ENCODE data around the gene PTPRS.

The PTPRS gene

GRCh38 chr19:5351731-5352228 is 11.2 kb upstream of the PTPRS start:
- Histone ChIP-seq H2BK5ac (ENCODE audit: low read length) (no peak overlapping the region), H3K9ac (ENCODE audit: low read depth, low read length, poor library complexity) (no peak overlapping the region), H3K4ac (ENCODE audit: low read length) (no peak overlapping the region), H3K4me2 (ENCODE audit: insufficient read depth, low read length, poor library complexity, severe bottlenecking) (no peak overlapping the region), H3K23ac (ENCODE audit: low read depth, low read length, poor library complexity) (no peak overlapping the region), H4K91ac (ENCODE audit: low read depth, low read length, poor library complexity) (no peak overlapping the region), H2BK120ac (ENCODE audit: low read depth, low read length) (no peak overlapping the region), H3K79me1 (ENCODE audit: low read depth, low read length) (no peaks in the 10 kb centered on the region), H2BK12ac (ENCODE audit: low read length) (no peak overlapping the region), H4K8ac (ENCODE audit: low read depth, low read length) (no peak overlapping the region), H3K14ac (ENCODE audit: low read length) (no peak overlapping the region), H3K4me1 (ENCODE audit: control insufficient read depth in 2 of 2, insufficient read depth in 1 of 2, low read depth in 1 of 2, low read length in 2 of 2) (peaks cover 3 to 4% of the 10 kb centered on the region in 2 donors), H2AK5ac (ENCODE audit: low read depth, low read length) (no peak overlapping the region), H3K27me3 (ENCODE audit: control insufficient read depth in 3 of 3, insufficient read depth in 3 of 3, low read depth in 1 of 3, low read length in 3 of 3) (no peaks in the 10 kb centered on the region), H2AFZ (ENCODE audit: low read length) (no peak overlapping the region), H3K4me3 (ENCODE audit: low read length in 2 of 2) (no peak overlapping the region), H3K9me3 (replicated peaks in 1 of 2; ENCODE audit: control insufficient read depth in 2 of 2, insufficient read depth in 1 of 2, low read depth in 1 of 2, low read length in 2 of 2) (no peaks in the 10 kb centered on the region), H3K27ac (replicated peaks; ENCODE audit: low read length) (no peak overlapping the region), H2BK15ac (ENCODE audit: low read length) (no peak overlapping the region), H3K36me3 (replicated peaks in 1 of 2; ENCODE audit: control insufficient read depth in 2 of 2, insufficient read depth in 2 of 2, low read length in 2 of 2) (no peaks in the 10 kb centered on the region), H3K18ac (ENCODE audit: low read length) (peak overlapping the region; percentile 21)
- no CpG with 5 or more reads among the region's 2 CpGs for WGBS, 2 donors (ENCODE audit: extremely low coverage in 2 of 2, insufficient read length in 2 of 2, insufficient replicate concordance in 1 of 2)
- DNase-seq (ENCODE audit: low spot score) = no peak

DNA sequence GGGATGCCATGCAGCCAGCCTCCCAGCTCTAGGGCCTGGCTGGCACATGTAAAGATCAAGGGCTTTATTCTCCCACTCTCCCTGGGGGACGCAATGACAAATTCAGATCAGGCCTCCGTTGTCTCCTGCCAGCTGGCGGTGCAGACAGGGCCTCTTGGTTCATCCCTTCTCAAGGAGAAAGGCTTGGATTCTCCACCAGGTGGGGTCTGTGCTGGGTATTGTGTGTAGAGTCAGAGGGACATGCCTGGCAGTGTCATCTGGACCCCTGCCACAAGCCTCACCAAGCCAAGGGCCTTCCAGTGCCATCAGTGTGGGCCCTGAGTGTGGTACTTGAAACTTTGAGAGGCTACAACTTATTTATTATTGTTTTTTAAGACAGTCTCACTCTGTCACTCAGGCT is 8.4 kb upstream of the PTPRS start:
- H3K4ac ChIP-seq (ENCODE audit: low read length) = no peak overlapping the region
- peaks cover 0 to 2% (median 0%) of the 10 kb centered on the region in 3 experiments for H3K27me3 ChIP-seq (ENCODE audit: control insufficient read depth in 3 of 3, insufficient read depth in 3 of 3, low read depth in 1 of 3, low read length in 3 of 3)
- H4K91ac ChIP-seq (ENCODE audit: low read depth, low read length, poor library complexity) = no peak overlapping the region
- H2BK15ac ChIP-seq (ENCODE audit: low read length) = no peak overlapping the region
- no peak overlapping the region for H2BK12ac ChIP-seq (ENCODE audit: low read length)
- H2BK5ac ChIP-seq (ENCODE audit: low read length) = no peak overlapping the region
- no peak overlapping the region for H3K4me2 ChIP-seq (ENCODE audit: insufficient read depth, low read length, poor library complexity, severe bottlenecking)
- H2AFZ ChIP-seq (ENCODE audit: low read length) = no peak overlapping the region
- no CpG with 5 or more reads among the region's 3 CpGs for WGBS, 2 donors (ENCODE audit: extremely low coverage in 2 of 2, insufficient read length in 2 of 2, insufficient replicate concordance in 1 of 2)
- no peak overlapping the region for H4K8ac ChIP-seq (ENCODE audit: low read depth, low read length)
- no peak overlapping the region for H3K9ac ChIP-seq (ENCODE audit: low read depth, low read length, poor library complexity)
- H3K79me1 ChIP-seq (ENCODE audit: low read depth, low read length) = no peaks in the 10 kb centered on the region
- no peaks in the 10 kb centered on the region for H3K9me3 ChIP-seq (replicated peaks in 1 of 2; ENCODE audit: control insufficient read depth in 2 of 2, insufficient read depth in 1 of 2, low read depth in 1 of 2, low read length in 2 of 2)
- H3K36me3 ChIP-seq (replicated peaks in 1 of 2; ENCODE audit: control insufficient read depth in 2 of 2, insufficient read depth in 2 of 2, low read length in 2 of 2) = no peaks in the 10 kb centered on the region
- no peak overlapping the region for H3K23ac ChIP-seq (ENCODE audit: low read depth, low read length, poor library complexity)
- no peak overlapping the region for H3K14ac ChIP-seq (ENCODE audit: low read length)
- H3K4me3 ChIP-seq (ENCODE audit: low read length in 2 of 2) = no peak overlapping the region
- DNase-seq (ENCODE audit: low spot score) = no peak
- H3K27ac ChIP-seq (replicated peaks; ENCODE audit: low read length) = no peak overlapping the region
- H3K18ac ChIP-seq (ENCODE audit: low read length) = no peak overlapping the region
- H2BK120ac ChIP-seq (ENCODE audit: low read depth, low read length) = no peak overlapping the region
- no peak overlapping the region for H2AK5ac ChIP-seq (ENCODE audit: low read depth, low read length)
- peaks cover 5 to 6% of the 10 kb centered on the region in 2 donors for H3K4me1 ChIP-seq (ENCODE audit: control insufficient read depth in 2 of 2, insufficient read depth in 1 of 2, low read depth in 1 of 2, low read length in 2 of 2)

- no peak overlapping the region for H3K18ac ChIP-seq (ENCODE audit: low read length)
- no peak overlapping the region for H3K9ac ChIP-seq (ENCODE audit: low read depth, low read length, poor library complexity)
- no peak overlapping the region for H3K27ac ChIP-seq (replicated peaks; ENCODE audit: low read length)
- H3K4ac ChIP-seq (ENCODE audit: low read length) = no peak overlapping the region
- H3K36me3 ChIP-seq (replicated peaks in 1 of 2; ENCODE audit: control insufficient read depth in 2 of 2, insufficient read depth in 2 of 2, low read length in 2 of 2) = no peaks in the 10 kb centered on the region
- no peak for DNase-seq (ENCODE audit: low spot score)
- H3K14ac ChIP-seq (ENCODE audit: low read length) = peak overlapping the region; percentile 48
- no peak overlapping the region for H3K4me3 ChIP-seq (ENCODE audit: low read length in 2 of 2)
- peaks cover 3 to 5% of the 10 kb centered on the region in 2 donors for H3K4me1 ChIP-seq (ENCODE audit: control insufficient read depth in 2 of 2, insufficient read depth in 1 of 2, low read depth in 1 of 2, low read length in 2 of 2)
- peak overlapping the region; percentile 76 for H2BK15ac ChIP-seq (ENCODE audit: low read length)
- peaks cover 0 to 5% (median 2%) of the 10 kb centered on the region in 3 experiments for H3K27me3 ChIP-seq (ENCODE audit: control insufficient read depth in 3 of 3, insufficient read depth in 3 of 3, low read depth in 1 of 3, low read length in 3 of 3)
- peaks cover 0 to 6% of the 10 kb centered on the region in 2 donors for H3K9me3 ChIP-seq (replicated peaks in 1 of 2; ENCODE audit: control insufficient read depth in 2 of 2, insufficient read depth in 1 of 2, low read depth in 1 of 2, low read length in 2 of 2)
- H3K79me1 ChIP-seq (ENCODE audit: low read depth, low read length) = no peaks in the 10 kb centered on the region
- H2AK5ac ChIP-seq (ENCODE audit: low read depth, low read length) = no peak overlapping the region
- no peak overlapping the region for H2BK5ac ChIP-seq (ENCODE audit: low read length)
- H2BK12ac ChIP-seq (ENCODE audit: low read length) = no peak overlapping the region
- H4K91ac ChIP-seq (ENCODE audit: low read depth, low read length, poor library complexity) = no peak overlapping the region
- no peak overlapping the region for H4K8ac ChIP-seq (ENCODE audit: low read depth, low read length)
- no CpG with 5 or more reads among the region's 6 CpGs for WGBS, 2 donors (ENCODE audit: extremely low coverage in 2 of 2, insufficient read length in 2 of 2, insufficient replicate concordance in 1 of 2)
- H3K23ac ChIP-seq (ENCODE audit: low read depth, low read length, poor library complexity) = no peak overlapping the region
- H2BK120ac ChIP-seq (ENCODE audit: low read depth, low read length) = no peak overlapping the region
- H2AFZ ChIP-seq (ENCODE audit: low read length) = no peak overlapping the region
- no peak overlapping the region for H3K4me2 ChIP-seq (ENCODE audit: insufficient read depth, low read length, poor library complexity, severe bottlenecking)
Observed at GRCh38 chr19:5345895-5346386, 5.3 kb upstream of the PTPRS start.

DNA sequence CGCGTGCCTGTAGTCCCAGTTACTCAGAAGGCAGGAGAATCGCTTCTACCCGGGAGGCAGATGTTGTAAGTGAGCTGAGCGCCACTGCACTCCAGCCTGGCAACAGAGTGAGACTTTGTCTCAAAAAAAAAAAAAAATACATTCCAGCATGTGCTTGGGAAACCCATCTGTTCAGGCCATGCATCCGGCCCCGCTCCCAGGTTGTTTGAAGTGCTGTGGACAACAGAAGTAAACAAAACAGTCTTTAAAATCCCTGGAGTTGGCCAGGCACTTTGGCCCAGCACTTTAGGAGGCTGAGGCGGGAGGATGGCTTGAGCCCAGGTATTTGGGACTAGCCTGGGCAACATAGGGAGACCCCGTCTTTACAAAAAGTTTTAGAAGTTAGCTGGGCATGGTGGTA is 3.2 kb upstream of the PTPRS start:
- H3K4me2 ChIP-seq (ENCODE audit: insufficient read depth, low read length, poor library complexity, severe bottlenecking) = no peak overlapping the region
- H3K14ac ChIP-seq (ENCODE audit: low read length) = no peak overlapping the region
- no peak overlapping the region for H4K91ac ChIP-seq (ENCODE audit: low read depth, low read length, poor library complexity)
- H2BK15ac ChIP-seq (ENCODE audit: low read length) = no peak overlapping the region
- no peak overlapping the region for H4K8ac ChIP-seq (ENCODE audit: low read depth, low read length)
- H3K9ac ChIP-seq (ENCODE audit: low read depth, low read length, poor library complexity) = no peak overlapping the region
- no peak overlapping the region for H3K27ac ChIP-seq (replicated peaks; ENCODE audit: low read length)
- peaks cover 0 to 5% (median 2%) of the 10 kb centered on the region in 3 experiments for H3K27me3 ChIP-seq (ENCODE audit: control insufficient read depth in 3 of 3, insufficient read depth in 3 of 3, low read depth in 1 of 3, low read length in 3 of 3)
- peaks cover 6 to 9% of the 10 kb centered on the region in 2 donors for H3K4me1 ChIP-seq (ENCODE audit: control insufficient read depth in 2 of 2, insufficient read depth in 1 of 2, low read depth in 1 of 2, low read length in 2 of 2)
- H3K79me1 ChIP-seq (ENCODE audit: low read depth, low read length) = peaks cover 6% of the 10 kb centered on the region
- no peak overlapping the region for H3K4ac ChIP-seq (ENCODE audit: low read length)
- no peak overlapping the region for H2AFZ ChIP-seq (ENCODE audit: low read length)
- no peak overlapping the region for H2BK120ac ChIP-seq (ENCODE audit: low read depth, low read length)
- H2BK12ac ChIP-seq (ENCODE audit: low read length) = no peak overlapping the region
- no peak overlapping the region for H3K23ac ChIP-seq (ENCODE audit: low read depth, low read length, poor library complexity)
- no CpG with 5 or more reads among the region's 9 CpGs for WGBS, 2 donors (ENCODE audit: extremely low coverage in 2 of 2, insufficient read length in 2 of 2, insufficient replicate concordance in 1 of 2)
- no peak for DNase-seq (ENCODE audit: low spot score)
- no peak overlapping the region for H3K18ac ChIP-seq (ENCODE audit: low read length)
- no peak overlapping the region for H2BK5ac ChIP-seq (ENCODE audit: low read length)
- H3K36me3 ChIP-seq (replicated peaks in 1 of 2; ENCODE audit: control insufficient read depth in 2 of 2, insufficient read depth in 2 of 2, low read length in 2 of 2) = no peaks in the 10 kb centered on the region
- H3K4me3 ChIP-seq (ENCODE audit: low read length in 2 of 2) = no peak overlapping the region
- H2AK5ac ChIP-seq (ENCODE audit: low read depth, low read length) = no peak overlapping the region
- H3K9me3 ChIP-seq (replicated peaks in 1 of 2; ENCODE audit: control insufficient read depth in 2 of 2, insufficient read depth in 1 of 2, low read depth in 1 of 2, low read length in 2 of 2) = peaks cover 0 to 6% of the 10 kb centered on the region in 2 donors
